WERI-Rb-1 (cell line): ENCODE measurements around the gene ZBTB39.
A peak's percentile ranks its signal among the peaks of the same experiment; 100 is the strongest.

Experiments used
- DNase-seq: peaks from one replicate; pipeline ENCODE4 v3.0.0-alpha.2; 2020
- H3K27ac ChIP-seq: fragments of 250-450 bp; sonication (Bioruptor Pico); 2 replicates; pipeline ENCODE4 v1.5.1; 2020; ENCODE audit warnings: mild to moderate bottlenecking, moderate library complexity
- H3K27me3 ChIP-seq: fragments of 250-450 bp; sonication (Bioruptor Pico); 2 replicates; pipeline ENCODE4 v1.5.1; 2021; ENCODE audit warnings: mild to moderate bottlenecking, low read depth, moderate library complexity; ENCODE audit not compliant: insufficient read depth, severe bottlenecking
- H3K36me3 ChIP-seq: fragments of 250-450 bp; sonication (Bioruptor Pico); 2 replicates; pipeline ENCODE4 v1.5.1; 2020; ENCODE audit warnings: mild to moderate bottlenecking, moderate library complexity
- H3K4me3 ChIP-seq: 2 replicates; pipeline ENCODE4 v1.5.1; 2011; ENCODE audit warnings: low read depth, mild to moderate bottlenecking, control low read depth, low read length
- H3K9me3 ChIP-seq: fragments of 250-450 bp; sonication (Bioruptor Pico); 2 replicates; pipeline ENCODE4 v1.5.1; 2021; ENCODE audit warnings: mild to moderate bottlenecking, moderate library complexity; ENCODE audit not compliant: severe bottlenecking
- CTCF ChIP-seq: IDR thresholded peaks from 2 replicates; pipeline ENCODE4 v1.5.1; 2011; ENCODE audit warnings: low read depth, mild to moderate bottlenecking, control low read depth, inconsistent platforms, low read length

The ZBTB39 gene

GRCh38 chr12:57037264-57037663, 30.9 kb upstream of the ZBTB39 start:
- H3K27ac ChIP-seq = no peak overlapping the region
- no peaks in the 10 kb centered on the region for H3K36me3 ChIP-seq
- no peaks in the 10 kb centered on the region for H3K9me3 ChIP-seq
- no peak for DNase-seq
- H3K4me3 ChIP-seq = no peak overlapping the region
- TF ChIP-seq CTCF = no peak
- H3K27me3 ChIP-seq = no peaks in the 10 kb centered on the region

DNA sequence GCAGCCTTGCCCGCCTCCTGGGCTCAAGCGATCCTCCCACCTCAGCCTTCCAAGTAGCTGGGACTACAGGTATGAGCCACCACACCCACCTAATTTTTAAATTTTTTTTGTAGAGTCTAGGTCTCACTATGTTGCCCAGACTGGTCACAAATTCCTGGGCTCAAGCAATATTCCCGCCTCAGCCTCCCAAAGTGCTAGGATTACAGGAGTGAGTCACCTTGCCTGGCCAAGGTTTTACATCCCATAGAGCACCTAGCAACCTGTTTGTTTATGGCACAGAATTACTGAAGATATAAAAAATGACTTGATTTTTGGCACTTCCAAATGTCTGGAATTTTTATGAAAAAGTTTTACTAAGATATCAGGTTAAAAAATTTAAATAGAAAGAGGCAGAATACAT, 27.1 kb upstream of the ZBTB39 start:
- DNase-seq = no peak
- Histone ChIP-seq H3K27ac (no peak overlapping the region), H3K36me3 (no peaks in the 10 kb centered on the region), H3K9me3 (no peaks in the 10 kb centered on the region), H3K27me3 (no peaks in the 10 kb centered on the region), H3K4me3 (no peak overlapping the region)
- TF ChIP-seq CTCF = no peak

- no peak for DNase-seq
- no peak for TF ChIP-seq CTCF
- no peaks in the 10 kb centered on the region for H3K27me3 ChIP-seq
- H3K4me3 ChIP-seq = no peak overlapping the region
- H3K36me3 ChIP-seq = no peaks in the 10 kb centered on the region
- peak overlapping the region; percentile 29; the same call in 1 of the 2 replicates for H3K27ac ChIP-seq
- no peaks in the 10 kb centered on the region for H3K9me3 ChIP-seq
These were observed 25.4 kb upstream of the ZBTB39 start for GRCh38 chr12:57031789-57032188.

- Histone ChIP-seq H3K4me3 (no peak overlapping the region), H3K27me3 (no peaks in the 10 kb centered on the region), H3K9me3 (no peaks in the 10 kb centered on the region), H3K27ac (peak overlapping the region; percentile 29; the same call in 1 of the 2 replicates), H3K36me3 (no peaks in the 10 kb centered on the region)
- DNase-seq = no peak
- TF ChIP-seq CTCF = peak; percentile 24; the same call in 1 of the 2 replicates
These were observed 24.9 kb upstream of the ZBTB39 start for GRCh38 chr12:57031138-57031725.

GRCh38 chr12:57029457-57029856, 23.1 kb upstream of the ZBTB39 start:
- H3K9me3 ChIP-seq = no peaks in the 10 kb centered on the region

More at GRCh38 chr12:57029457-57029856, 23.1 kb upstream of the ZBTB39 start:
- no peak for TF ChIP-seq CTCF
- no peak overlapping the region for H3K27ac ChIP-seq
- H3K27me3 ChIP-seq = no peaks in the 10 kb centered on the region
- no peak for DNase-seq
- no peak overlapping the region for H3K4me3 ChIP-seq
- H3K36me3 ChIP-seq = no peaks in the 10 kb centered on the region
